ENCODE data around the gene CAPN8. TPM values are rescaled to one million over a fixed set of nuclear protein-coding genes. Genes with fewer than 3 reads are reported as not detected.

The CAPN8 gene
- total RNA-seq, 4 donors from 2014 or later = 0.59 to 0.88 TPM; not detected in 2

- TF ChIP-seq POLR2A (IDR thresholded peaks at IDR 0.05) = no peak
- no peak for TF ChIP-seq CTCF (IDR thresholded peaks at IDR 0.05)
- H3K4me3 ChIP-seq = no peak overlapping the region
- H3K4me1 ChIP-seq = no peaks in the 10 kb centered on the region
- no peak overlapping the region for H3K27ac ChIP-seq
- no peaks in the 10 kb centered on the region for H3K9me3 ChIP-seq
- no peaks in the 10 kb centered on the region for H3K27me3 ChIP-seq
- intact Hi-C loops (cut with DNase I; ENCODE audit: low total_unique reads) = no loop called here
- no peaks in the 10 kb centered on the region for H3K36me3 ChIP-seq
- DNase-seq = no peak
Measured at GRCh38 chr1:223508796-223509195, 156.7 kb downstream of the CAPN8 start.

- intact Hi-C loops (cut with DNase I; ENCODE audit: low total_unique reads) = no loop called here
- TF ChIP-seq POLR2A (IDR thresholded peaks at IDR 0.05) (no peak), CTCF (IDR thresholded peaks at IDR 0.05) (no peak)
- H3K27me3 ChIP-seq = no peaks in the 10 kb centered on the region
- H3K36me3 ChIP-seq = no peaks in the 10 kb centered on the region
- peak in 1 of 2 donors; percentile 22 for DNase-seq
- no peaks in the 10 kb centered on the region for H3K4me1 ChIP-seq
- H3K27ac ChIP-seq = no peak overlapping the region
- H3K9me3 ChIP-seq = no peaks in the 10 kb centered on the region
- no peak overlapping the region for H3K4me3 ChIP-seq
Measured at GRCh38 chr1:223504741-223505140, 160.8 kb downstream of the CAPN8 start.

DNA sequence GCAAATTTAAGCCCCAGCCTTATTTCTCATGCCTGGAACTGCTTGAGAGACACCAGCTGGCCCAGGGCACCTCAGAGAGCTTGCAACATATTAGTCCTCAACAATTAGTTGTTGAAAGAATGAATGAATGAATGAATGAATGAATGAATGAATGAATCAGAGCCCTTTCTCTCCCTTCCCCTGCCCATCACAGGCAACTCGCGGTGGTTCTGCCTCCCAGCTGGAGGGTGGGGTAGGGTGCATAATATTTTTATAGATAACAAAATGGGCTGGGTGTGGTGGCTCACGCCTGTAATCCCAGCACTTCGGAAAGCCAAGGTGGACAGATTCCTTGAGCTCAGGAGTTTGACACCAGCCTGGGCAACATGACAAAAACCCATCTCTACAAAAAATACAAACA, 162.2 kb downstream of the CAPN8 start:
- Histone ChIP-seq H3K4me1 (no peaks in the 10 kb centered on the region), H3K4me3 (no peak overlapping the region), H3K27me3 (no peaks in the 10 kb centered on the region), H3K36me3 (no peaks in the 10 kb centered on the region), H3K9me3 (no peaks in the 10 kb centered on the region), H3K27ac (no peak overlapping the region)
- DNase-seq = no peak
- TF ChIP-seq CTCF (IDR thresholded peaks at IDR 0.05) = no peak
- intact Hi-C loops (cut with DNase I; ENCODE audit: low total_unique reads) = no loop called here

DNA sequence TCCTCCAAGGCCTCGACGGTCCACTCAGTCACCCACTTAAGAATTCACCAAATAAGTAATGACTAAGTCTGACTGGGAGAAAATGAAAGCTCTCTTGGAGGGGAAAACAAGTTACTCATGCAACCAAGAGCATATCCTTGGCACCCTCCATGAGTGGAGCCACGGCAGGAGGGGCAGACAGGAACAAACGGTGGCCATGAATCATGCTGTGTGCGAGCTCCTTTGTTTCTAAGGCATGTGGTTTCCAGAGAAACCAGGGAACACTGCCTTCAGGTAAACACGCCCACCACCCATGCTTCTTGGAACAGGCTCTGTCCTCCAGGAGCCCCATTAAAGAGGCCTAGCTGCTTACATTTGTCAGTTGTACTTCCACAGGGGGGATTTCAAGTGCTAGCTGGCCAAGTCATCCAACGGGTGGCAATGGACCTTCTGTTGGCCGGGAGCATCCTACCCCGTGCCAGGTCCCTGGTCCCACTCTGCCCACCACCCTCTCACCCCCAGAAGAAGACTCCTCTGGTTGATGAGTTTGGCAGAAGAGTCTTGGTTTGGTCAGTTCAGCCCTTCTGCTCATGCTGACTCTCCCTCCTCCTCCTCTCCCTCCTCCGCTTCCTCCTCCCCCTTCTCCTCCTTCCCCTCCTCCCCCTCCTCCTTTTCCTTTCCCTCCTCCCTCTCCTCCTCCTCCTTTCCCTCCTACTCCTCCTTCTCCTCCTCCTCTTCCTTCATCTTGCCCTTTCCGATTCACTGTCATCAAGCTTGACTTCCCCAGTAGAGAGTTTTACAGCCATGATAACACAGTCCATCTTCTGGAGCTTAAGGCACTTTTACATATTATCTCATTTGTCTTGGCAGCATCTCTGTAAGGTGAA, 164.7 kb downstream of the CAPN8 start:
- peak in 1 of 2 donors; percentile 16 for DNase-seq
- intact Hi-C loops (cut with DNase I; ENCODE audit: low total_unique reads) = no loop called here
- no peaks in the 10 kb centered on the region for H3K9me3 ChIP-seq
- no peak overlapping the region for H3K27ac ChIP-seq
- H3K27me3 ChIP-seq = no peaks in the 10 kb centered on the region
- no peaks in the 10 kb centered on the region for H3K36me3 ChIP-seq
- H3K4me3 ChIP-seq = no peak overlapping the region
- TF ChIP-seq POLR2A (IDR thresholded peaks at IDR 0.05) = no peak
- H3K4me1 ChIP-seq = no peaks in the 10 kb centered on the region

DNA sequence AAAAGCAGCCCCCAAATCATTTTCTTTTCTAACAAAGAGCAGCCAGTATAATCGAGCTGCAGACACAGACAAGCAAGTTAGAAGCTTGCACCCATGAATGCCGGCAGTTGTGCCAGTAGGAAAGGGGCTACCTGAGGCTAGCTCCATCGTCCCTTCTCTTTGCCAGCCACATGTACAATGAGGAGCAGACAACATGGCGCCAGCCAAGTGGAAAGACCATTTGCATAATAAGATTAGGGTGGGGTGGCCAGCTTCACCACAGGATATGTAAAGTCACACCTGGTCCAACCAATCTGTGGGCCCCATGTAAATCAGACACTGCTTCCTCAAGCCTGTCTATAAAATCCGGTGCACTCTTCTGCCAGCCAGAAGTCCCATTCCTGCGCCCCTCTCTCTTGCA, 168.6 kb downstream of the CAPN8 start:
- no peak for DNase-seq
- no peaks in the 10 kb centered on the region for H3K27me3 ChIP-seq
- H3K4me3 ChIP-seq = no peak overlapping the region
- H3K27ac ChIP-seq = no peak overlapping the region
- intact Hi-C loops (cut with DNase I; ENCODE audit: low total_unique reads) = no loop called here
- no peaks in the 10 kb centered on the region for H3K4me1 ChIP-seq
- no peaks in the 10 kb centered on the region for H3K36me3 ChIP-seq
- no peaks in the 10 kb centered on the region for H3K9me3 ChIP-seq
- TF ChIP-seq POLR2A (IDR thresholded peaks at IDR 0.05) = no peak
- TF ChIP-seq CTCF (IDR thresholded peaks at IDR 0.05) = no peak

Data from uterus (tissue), 4 donors.